AG20443 (cell line): ENCODE results near the gene PTPN5.
"Not testable (repeated sequence)": the region's sequence is repeated elsewhere in the genome, so short reads cannot be mapped to it uniquely, and the experiment has no call there.

Experiments
- DNase-seq: peaks from one replicate; pipeline ENCODE4 v3.0.0; 2012; ENCODE audit warnings: low spot score, mixed read lengths

Gene PTPN5

DNA sequence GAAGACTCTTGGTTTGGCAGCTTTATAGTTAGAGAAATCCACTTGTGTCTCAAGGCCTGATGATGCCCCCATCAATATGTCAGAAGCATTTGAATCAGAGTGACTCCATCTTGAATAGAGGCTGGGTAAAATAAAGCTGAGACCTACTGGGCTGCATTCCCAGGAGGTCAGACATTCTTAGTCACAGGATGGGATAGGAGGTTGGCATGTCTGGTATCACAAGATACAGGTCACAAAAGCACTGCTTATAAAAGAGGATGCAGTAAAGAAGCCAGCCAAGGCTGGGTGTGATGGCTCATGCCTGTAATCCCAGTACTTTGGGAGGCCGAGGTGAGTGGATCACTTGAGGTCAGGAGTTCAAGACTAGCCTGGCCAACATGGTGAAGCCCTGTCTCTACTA is 109.6 kb downstream of the PTPN5 start:
- not testable (repeated sequence) for DNase-seq
